ENCODE data around the gene FKBP3. TPM values are rescaled to one million over a fixed set of nuclear protein-coding genes. Genes with fewer than 3 reads are reported as not detected.

FKBP3 gene
- 10 to 100 TPM; 25.6 to 49.5 (median 41.6) TPM for total RNA-seq

- no peaks in the 10 kb centered on the region for H3K27me3 ChIP-seq
- DNase-seq: peak; percentile 96 to 99 (median 98)
- peak; percentile 71 to 75 for TF ChIP-seq POLR2A (IDR thresholded peaks at IDR 0.05)
- TF ChIP-seq CTCF (IDR thresholded peaks at IDR 0.05): peak in 3 of 6 experiments; percentile 7 to 44 (median 27)
- H3K4me1 ChIP-seq: peaks cover 0 to 24% (median 8%) of the 10 kb centered on the region in 4 donors
- H3K36me3 ChIP-seq: no peaks in the 10 kb centered on the region
- peak within 1 kb of the TSS; percentile 51 to 79 (median 69) for H3K4me3 ChIP-seq
- H3K9me3 ChIP-seq: no peaks in the 10 kb centered on the region
- H3K27ac ChIP-seq: peak within 1 kb of the TSS; percentile 82 to 88 (median 86)
Measured at GRCh38 chr14:45134051-45134958, at the start of gene FKBP3. Gene FKBP3 (minus strand): TSS chr14:45134481. CDS start chr14:45134456, 25 bp downstream.

- Histone ChIP-seq H3K36me3 (no peaks in the 10 kb centered on the region), H3K4me3 (no peak overlapping the region), H3K27ac (no peak overlapping the region), H3K9me3 (no peaks in the 10 kb centered on the region), H3K27me3 (no peaks in the 10 kb centered on the region), H3K4me1 (no peaks in the 10 kb centered on the region)
- TF ChIP-seq CTCF (IDR thresholded peaks at IDR 0.05) (no peak), POLR2A (IDR thresholded peaks at IDR 0.05) (no peak)
- no peak for DNase-seq
Measured at GRCh38 chr14:45181806-45182205, 47.5 kb upstream of the FKBP3 start.

- H3K4me1 ChIP-seq: no peaks in the 10 kb centered on the region
- TF ChIP-seq CTCF (IDR thresholded peaks at IDR 0.05): no peak
- TF ChIP-seq POLR2A (IDR thresholded peaks at IDR 0.05): no peak
- no peaks in the 10 kb centered on the region for H3K27me3 ChIP-seq
- DNase-seq: no peak
- no peaks in the 10 kb centered on the region for H3K36me3 ChIP-seq
- H3K27ac ChIP-seq: no peak overlapping the region
- no peak overlapping the region for H3K4me3 ChIP-seq
- H3K9me3 ChIP-seq: no peaks in the 10 kb centered on the region
Measured at GRCh38 chr14:45181329-45181728, 47.0 kb upstream of the FKBP3 start.

GRCh38 chr14:45177076-45177475, 42.8 kb upstream of the FKBP3 start:
- Histone ChIP-seq H3K9me3 (no peaks in the 10 kb centered on the region), H3K4me3 (no peak overlapping the region), H3K27ac (no peak overlapping the region), H3K36me3 (no peaks in the 10 kb centered on the region), H3K4me1 (no peaks in the 10 kb centered on the region), H3K27me3 (no peaks in the 10 kb centered on the region)
- TF ChIP-seq POLR2A (IDR thresholded peaks at IDR 0.05) (no peak), CTCF (IDR thresholded peaks at IDR 0.05) (no peak)
- DNase-seq: no peak

GRCh38 chr14:45169906-45170305, 35.6 kb upstream of the FKBP3 start:
- DNase-seq: no peak
- Histone ChIP-seq H3K27ac (no peak overlapping the region), H3K4me3 (no peak overlapping the region), H3K36me3 (peaks cover 0 to 6% (median 0%) of the 10 kb centered on the region in 3 donors), H3K9me3 (no peaks in the 10 kb centered on the region), H3K27me3 (no peaks in the 10 kb centered on the region), H3K4me1 (no peaks in the 10 kb centered on the region)
- TF ChIP-seq POLR2A (IDR thresholded peaks at IDR 0.05) (no peak), CTCF (IDR thresholded peaks at IDR 0.05) (no peak)

Data from Peyer's patch (tissue), 4 donors.